Raji (cell line): ENCODE results near the gene LHFPL6.

ENCODE experiments used
- POLR2A ChIP-seq: IDR thresholded peaks from 2 replicates; pipeline ENCODE4 v1.6.1; 2011; ENCODE audit warnings: low read depth, low read length, control low read depth; ENCODE audit not compliant: insufficient read depth

Gene LHFPL6

DNA sequence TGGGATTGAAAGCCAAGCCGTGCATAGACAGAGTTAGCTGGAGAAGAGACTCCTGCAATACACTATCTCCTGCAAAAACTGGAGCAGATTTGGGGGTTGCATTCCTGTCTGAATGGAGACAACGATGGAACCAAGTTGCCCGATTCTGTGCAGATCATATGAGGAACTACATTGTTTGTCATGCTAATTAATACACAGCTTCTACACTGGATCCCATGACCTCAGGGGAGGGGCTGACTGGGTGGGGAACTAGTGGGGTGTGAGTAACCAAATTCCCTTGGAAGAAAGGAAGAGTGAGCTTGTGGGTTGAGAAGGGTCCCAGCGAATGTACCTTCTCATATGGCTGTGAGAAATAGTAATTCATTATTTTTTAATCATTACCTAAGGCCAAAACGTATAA lies 214.0 kb downstream of the LHFPL6 start:
- no peak for TF ChIP-seq POLR2A

DNA sequence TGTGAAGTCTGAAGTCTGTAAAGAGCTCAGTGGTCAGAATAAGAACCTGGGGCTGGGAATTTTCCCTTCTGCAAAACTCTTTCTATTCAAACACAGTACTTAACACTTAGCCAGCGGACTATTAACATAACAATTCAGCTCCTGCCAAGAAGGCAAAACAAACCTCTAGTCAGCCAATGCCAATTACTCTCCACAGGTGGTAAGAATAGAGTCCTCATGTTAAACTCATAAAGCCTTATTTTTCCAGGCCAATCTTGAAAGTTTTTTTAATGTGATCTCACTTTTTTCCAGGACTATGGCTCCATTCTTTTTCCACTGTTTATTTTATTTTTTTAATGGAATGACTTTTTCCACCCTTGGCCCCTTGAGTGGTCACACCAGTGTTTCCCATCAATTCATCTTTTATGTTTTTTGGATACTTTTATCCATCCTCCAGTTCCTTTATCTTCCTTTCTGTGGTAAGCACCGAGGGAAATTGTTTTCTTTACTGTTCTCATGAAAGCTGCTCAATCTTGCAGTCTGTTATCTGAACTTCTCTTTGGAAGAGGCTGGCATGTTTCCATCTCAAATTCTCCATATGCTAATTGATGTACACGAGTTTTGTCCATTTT lies 217.3 kb downstream of the LHFPL6 start:
- no peak for TF ChIP-seq POLR2A

DNA sequence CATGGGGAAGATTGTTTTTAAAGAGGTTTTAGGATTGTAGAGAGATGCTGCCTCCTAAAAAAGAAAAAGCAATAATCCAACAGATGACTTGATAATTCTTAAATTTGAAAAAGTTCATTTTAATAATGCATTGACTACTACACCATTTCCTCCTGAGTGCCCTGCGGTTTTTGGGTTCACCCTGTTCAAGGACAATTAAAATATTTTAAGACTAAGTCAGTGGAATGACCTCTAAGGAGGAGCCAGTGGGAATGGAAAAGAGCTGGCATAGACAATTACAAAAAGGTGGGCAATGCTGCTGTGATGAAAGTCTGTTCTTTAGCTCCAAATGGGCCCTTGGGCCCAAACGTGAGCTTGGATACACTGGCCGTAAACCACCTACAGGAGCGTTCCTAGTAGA lies 217.8 kb downstream of the LHFPL6 start:
- TF ChIP-seq POLR2A, result no peak

- TF ChIP-seq POLR2A, result no peak
Measured at GRCh38 chr13:39381456-39381855, 221.5 kb downstream of the LHFPL6 start.

DNA sequence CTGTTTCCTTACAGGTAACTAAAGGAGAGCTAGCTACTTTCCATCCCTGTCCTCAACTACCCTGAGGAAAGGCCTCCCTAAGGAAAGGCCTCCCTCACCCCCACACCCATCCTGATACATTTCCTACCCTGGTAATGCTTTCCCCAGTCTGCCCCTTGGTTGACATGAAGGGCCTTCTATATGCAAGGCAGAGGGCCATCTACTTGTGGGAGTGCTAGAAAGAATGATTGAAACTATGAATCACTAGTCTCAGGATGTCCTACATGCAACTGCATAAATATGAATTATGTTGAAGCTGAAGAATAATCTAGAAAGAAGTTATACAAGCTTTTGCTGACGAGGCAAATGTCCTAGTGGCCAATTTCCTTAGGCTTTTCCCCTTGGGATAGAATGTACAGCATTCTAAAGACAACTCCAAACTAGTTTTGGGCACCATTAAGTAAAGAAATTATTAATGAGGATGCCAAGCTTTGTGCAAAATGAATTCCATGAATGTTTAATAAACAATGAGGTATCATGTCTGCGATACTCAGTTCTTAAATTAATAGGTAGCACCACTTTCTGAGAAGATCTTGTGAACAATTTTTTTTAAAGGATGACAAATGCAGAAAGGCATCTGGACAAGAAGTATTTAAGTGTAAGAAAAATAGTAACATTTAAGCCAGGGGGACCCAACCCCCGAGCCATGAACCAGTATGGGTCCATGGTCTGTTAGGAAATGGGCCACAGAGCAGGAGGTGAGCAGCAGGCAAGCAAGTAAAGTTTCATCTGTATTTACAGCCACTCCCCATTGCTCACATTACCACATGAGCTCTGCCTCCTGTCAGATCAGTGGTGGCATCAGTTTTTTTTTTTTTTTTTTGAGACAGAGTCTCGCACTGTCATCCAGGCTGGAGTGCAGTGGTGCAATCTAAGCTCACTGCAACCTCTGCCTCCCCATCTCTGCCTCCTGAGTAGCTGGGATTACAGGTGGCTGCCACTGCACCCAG lies 223.0 kb downstream of the LHFPL6 start:
- no peak for TF ChIP-seq POLR2A

DNA sequence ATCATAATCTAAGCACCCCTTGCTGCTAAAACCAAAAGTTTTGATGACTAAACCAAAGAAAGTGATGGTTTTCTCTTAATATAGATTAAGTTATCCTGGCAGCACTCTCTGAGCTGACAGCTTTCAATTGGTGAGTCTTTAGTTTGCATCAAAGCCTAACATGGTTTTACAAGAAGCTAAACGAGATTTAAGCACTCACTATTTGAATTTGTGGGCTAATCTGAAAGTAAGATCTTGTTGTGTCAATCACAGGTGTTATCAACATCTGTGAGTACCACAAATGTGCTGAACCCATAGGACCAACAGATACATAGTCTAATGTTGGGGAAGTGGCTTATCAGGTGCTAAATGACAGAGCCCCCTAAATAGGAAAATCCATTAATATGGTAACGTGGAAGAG lies 223.9 kb downstream of the LHFPL6 start:
- no peak for TF ChIP-seq POLR2A

GRCh38 chr13:39378306-39378705 lies 224.7 kb downstream of the LHFPL6 start:
- TF ChIP-seq POLR2A, result no peak

GRCh38 chr13:39377699-39378098 lies 225.3 kb downstream of the LHFPL6 start:
- TF ChIP-seq POLR2A, result no peak

GRCh38 chr13:39376076-39376475 lies 226.9 kb downstream of the LHFPL6 start:
- no peak for TF ChIP-seq POLR2A

DNA sequence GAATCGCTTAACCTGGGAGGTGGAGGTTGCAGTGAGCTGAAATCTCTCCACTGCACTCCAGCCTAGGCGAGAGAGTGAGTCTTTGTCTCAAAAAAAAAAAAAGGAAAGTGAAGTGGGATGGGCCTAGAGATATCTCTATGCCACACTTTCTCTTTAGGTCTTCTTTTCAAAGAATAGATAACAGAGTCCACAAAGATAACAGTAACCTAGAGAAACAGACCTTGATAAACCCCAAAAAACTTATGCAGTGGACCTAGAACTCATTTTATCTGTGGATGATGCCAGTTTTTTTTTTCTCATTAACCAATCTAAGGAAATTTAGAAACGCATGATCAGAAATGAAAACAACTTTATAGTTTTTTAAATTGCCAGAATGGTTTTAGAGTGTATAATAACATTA lies 227.4 kb downstream of the LHFPL6 start:
- TF ChIP-seq POLR2A, result no peak

GRCh38 chr13:39374741-39375189 lies 228.2 kb downstream of the LHFPL6 start:
- TF ChIP-seq POLR2A, result no peak

DNA sequence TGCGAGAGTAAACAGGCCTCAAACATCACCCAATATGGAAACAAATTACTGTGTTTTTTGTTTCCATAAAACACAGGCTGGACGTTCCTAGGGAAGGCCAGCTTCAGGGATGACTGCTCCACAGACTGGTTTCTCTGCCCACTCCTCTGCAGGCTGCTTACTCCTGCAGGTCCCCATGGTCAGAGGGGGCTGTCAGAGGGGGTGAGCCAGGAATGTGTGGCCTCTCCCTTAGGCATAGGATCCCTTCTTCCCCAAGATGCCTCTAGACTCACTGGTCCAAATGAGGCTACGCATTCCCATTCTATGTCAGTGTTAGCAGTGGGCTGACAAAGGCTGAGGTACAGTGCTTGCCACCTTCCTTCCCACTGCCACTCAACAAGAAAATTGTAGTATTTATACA lies 229.8 kb downstream of the LHFPL6 start:
- no peak for TF ChIP-seq POLR2A

DNA sequence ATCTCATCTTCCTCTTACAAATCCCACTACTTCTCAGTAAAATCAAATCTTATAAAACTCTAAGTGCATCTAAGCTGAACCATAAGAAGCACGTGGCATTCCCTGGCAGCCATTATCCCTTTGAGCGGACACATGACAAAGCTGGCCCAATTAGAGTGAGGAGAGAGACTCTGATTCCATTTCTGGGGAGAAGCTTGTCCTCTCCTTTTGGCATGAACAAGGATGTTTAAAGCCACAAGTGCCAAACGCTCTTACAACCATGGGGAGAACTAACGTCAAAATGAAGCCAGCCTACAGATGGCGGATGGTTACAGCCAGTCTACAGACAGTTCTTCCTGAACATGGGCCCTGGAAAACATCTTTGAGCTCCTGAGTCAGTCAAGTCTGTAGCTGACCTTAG lies 231.3 kb downstream of the LHFPL6 start:
- TF ChIP-seq POLR2A, result no peak

GRCh38 chr13:39370554-39370953 lies 232.4 kb downstream of the LHFPL6 start:
- TF ChIP-seq POLR2A, result no peak

DNA sequence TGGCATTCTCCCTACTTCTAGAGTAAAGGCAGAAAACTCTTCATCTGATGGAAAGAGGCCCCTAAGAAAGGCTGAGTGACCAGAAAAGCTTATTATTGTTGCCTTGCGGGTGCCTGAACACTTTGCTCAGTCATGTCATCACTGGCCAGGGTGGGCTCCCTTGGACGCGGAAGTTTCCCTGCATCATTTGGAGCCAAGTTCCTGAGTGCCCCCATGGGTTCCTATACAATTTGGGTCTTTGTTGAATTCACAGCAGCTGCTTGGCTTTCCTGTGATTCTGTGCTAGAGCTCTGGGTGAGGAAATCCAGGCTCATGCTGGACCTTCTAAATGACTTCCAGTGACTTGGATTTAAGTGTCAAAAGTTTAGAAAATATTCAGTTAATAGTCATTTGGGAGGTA lies 232.9 kb downstream of the LHFPL6 start:
- TF ChIP-seq POLR2A, result no peak
